H7 (cell line): Measurements from ENCODE around the gene PNMA8A. TPM values are rescaled to one million over a fixed set of nuclear protein-coding genes. Genes with fewer than 3 reads are reported as not detected.
A peak's percentile ranks its signal among the peaks of the same experiment; 100 is the strongest.

Experiments
- DNase-seq: peaks from one replicate; pipeline ENCODE4 v3.0.0; 2012
- H3K27me3 ChIP-seq: 2 replicates; pipeline ENCODE4 v1.6.0; 2011; ENCODE audit warnings: mild to moderate bottlenecking, low read length; ENCODE audit not compliant: control insufficient read depth, insufficient read depth
- H3K36me3 ChIP-seq: replicated peaks from 2 replicates; pipeline ENCODE4 v1.5.1; 2011; ENCODE audit warnings: low read length; ENCODE audit not compliant: control insufficient read depth, insufficient read depth
- H3K4me3 ChIP-seq: 2 replicates; pipeline ENCODE4 v1.5.1; 2011; ENCODE audit warnings: low read depth, mild to moderate bottlenecking, control low read depth, low read length, moderate library complexity; ENCODE audit not compliant: insufficient read depth
- total RNA-seq: library from RNA; depleted of rRNA; stranded (reverse); fragments of >200 nt; shearing (Covaris generic); gene quantifications from 2 replicates; pipeline ENCODE4 v1.2.3, GENCODE V29; 2014

PNMA8A gene
- total RNA-seq, 1 experiment from 2014 or later: 17.4 TPM

DNA sequence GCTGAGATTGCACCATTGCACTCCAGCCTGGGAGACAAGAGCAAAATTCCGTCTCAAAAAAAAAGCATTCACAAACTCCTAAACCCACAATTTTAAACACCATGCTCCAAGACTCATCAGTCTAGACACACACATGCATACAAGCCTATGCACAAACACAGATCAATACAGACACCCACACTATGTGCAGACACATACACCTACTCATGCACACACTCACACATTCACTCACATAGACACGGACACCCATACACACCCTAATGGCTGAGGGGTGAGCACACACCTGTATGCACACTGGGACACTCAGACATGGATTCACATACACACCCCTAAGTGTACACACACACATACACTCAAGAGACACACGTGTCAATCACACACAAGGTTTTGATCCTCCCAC, 15.0 kb upstream of the PNMA8A start:
- H3K4me3 ChIP-seq: no peak overlapping the region
- H3K27me3 ChIP-seq: peaks cover 35% of the 10 kb centered on the region
- no peaks in the 10 kb centered on the region for H3K36me3 ChIP-seq
- DNase-seq: no peak

DNA sequence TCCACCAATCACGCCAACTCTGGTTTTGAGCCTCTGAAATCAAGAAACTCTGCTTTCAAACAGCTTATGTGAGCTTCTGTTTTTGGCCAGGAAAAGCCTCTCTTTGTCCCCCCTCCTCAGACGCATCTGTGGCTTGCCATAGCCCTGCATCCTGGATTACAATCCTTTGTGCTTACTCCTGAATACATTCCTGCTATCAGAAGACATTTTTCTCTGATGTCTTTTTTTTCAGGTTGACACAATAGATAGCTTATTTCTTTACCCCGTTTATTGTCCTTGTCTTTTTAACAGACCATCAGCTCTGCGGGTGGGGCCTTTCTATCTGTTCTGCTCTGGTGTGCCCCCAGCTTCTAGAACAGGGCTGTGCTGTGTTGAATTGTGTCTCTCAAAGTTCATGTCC, 13.3 kb upstream of the PNMA8A start:
- H3K36me3 ChIP-seq: no peaks in the 10 kb centered on the region
- DNase-seq: no peak
- H3K4me3 ChIP-seq: no peak overlapping the region
- peaks cover 23% of the 10 kb centered on the region for H3K27me3 ChIP-seq

DNA sequence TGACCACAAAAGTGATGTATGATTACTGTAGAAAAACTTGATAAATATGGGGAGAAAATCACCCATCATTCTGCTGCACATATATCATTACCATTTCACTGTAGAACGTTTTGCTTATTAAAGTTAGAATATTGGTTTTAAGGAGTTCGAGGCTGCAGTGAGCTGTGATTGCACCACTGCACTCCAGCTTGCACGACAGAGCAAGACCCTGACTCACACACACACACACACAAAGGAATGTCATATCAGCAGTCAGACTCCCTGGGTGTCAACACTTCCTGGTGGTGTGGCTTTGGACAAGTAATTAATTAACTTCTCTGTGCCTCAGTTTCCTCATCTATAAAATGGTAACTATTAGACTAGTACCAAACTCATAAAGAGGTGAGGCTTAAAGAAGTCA, 11.3 kb upstream of the PNMA8A start:
- DNase-seq: no peak
- peaks cover 6% of the 10 kb centered on the region for H3K27me3 ChIP-seq

DNA sequence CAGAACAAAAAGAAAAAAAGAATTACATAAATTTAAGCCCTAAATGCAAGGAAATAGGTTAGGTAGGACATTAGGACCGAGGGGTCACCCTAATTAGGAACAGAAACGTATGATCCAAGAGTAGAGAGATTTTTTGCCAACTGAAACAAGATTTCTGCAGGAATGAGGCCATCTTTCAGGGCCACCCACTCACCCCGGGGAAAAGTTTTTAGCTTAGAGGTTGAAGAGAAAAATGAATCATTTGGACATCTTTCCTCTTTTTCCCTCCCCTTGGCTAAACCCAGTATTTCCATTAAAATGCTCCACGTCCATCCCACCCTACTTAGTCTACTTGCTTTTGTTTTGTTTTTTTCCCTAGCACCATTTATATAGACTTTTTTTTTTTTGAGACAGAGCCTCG, 10.6 kb upstream of the PNMA8A start:
- Histone ChIP-seq H3K4me3 (no peak overlapping the region), H3K36me3 (no peaks in the 10 kb centered on the region), H3K27me3 (no peaks in the 10 kb centered on the region)
- DNase-seq: no peak

More for the DNA sequence above, 11.3 kb upstream of the PNMA8A start:
- H3K36me3 ChIP-seq: no peaks in the 10 kb centered on the region
- no peak overlapping the region for H3K4me3 ChIP-seq

DNA sequence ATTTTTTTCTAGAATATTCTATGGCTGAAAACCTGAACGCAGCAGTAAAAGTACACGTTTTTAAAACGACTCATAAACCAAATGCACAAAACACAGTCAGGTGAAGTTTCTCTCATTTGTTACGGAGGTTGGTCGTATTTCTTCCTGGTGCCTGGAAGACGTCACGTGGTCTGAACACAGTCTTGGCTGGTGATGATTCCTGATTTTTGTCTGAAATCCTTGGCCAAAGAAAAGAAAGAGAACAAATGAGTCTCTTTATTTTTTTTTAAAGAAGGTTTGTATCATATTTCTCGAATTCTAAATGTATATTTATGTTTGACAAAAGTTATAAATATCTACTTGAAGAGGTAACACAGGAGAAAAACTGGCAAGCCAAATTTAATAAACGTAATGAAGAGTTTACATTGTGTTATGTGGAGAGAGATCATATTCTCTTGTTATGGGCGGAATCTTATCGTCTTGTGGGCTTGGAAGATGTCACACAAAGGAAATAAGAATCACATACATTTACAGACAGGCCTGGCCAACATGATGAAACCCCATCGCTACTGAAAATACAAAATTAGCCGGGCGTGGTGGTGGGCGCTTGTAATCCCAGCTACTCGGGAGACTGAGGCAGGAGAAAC, 10.0 kb upstream of the PNMA8A start:
- Histone ChIP-seq H3K4me3 (no peak overlapping the region), H3K27me3 (no peaks in the 10 kb centered on the region), H3K36me3 (no peaks in the 10 kb centered on the region)
- DNase-seq: no peak

DNA sequence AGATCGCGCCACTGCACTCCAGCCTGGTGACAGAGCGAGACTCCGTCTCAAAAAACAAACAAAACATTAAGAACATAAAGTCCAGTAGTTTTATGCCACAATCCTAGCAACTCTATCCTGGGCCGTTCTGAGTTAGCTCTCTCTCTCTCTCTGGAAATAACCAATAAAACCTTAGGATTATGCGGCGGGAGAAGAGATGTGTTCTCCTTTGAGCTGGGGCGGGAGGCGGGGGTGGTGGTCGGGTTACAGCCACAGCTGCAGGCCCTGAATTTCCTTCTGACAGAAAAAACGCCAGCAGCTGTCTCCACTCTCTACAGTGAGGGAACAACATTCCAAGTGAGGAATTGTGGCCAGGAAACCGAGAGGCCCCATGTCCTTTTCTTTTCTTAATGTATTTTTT, 9.1 kb upstream of the PNMA8A start:
- no peaks in the 10 kb centered on the region for H3K27me3 ChIP-seq
- H3K4me3 ChIP-seq: no peak overlapping the region
- DNase-seq: no peak
- H3K36me3 ChIP-seq: no peaks in the 10 kb centered on the region

DNA sequence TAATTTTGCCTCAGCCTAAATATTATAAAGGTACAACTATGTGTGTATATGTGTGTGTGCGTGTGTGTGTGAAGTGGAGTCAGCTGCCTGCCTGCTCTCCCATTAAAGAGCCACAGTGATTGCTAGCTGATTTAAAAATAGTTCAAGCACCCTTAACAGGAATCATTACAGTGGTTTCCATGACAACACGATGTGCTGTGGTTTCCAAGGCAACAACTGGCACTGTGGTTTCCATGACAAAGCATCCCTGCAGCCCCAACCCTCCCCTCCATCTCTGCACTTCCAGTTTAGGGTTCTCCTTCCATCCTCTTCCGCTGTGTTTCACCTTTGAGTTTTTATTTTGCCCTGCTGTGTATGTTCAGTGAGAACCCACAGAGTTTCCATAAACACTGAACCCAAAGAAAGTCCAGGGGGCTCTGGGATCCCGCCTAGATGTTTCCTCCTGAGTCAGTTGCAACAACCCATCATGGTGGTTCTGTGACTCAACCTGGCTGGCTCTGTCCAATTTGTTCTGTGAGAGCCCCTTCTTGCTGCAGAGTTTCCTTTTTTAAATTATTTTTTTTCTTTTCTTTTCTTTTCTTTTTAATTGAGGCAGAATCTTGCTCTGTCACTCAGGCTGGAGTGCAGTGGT, 7.1 kb upstream of the PNMA8A start:
- no peaks in the 10 kb centered on the region for H3K27me3 ChIP-seq
- peak; percentile 90 for DNase-seq
- H3K4me3 ChIP-seq: no peak overlapping the region
- no peaks in the 10 kb centered on the region for H3K36me3 ChIP-seq

DNA sequence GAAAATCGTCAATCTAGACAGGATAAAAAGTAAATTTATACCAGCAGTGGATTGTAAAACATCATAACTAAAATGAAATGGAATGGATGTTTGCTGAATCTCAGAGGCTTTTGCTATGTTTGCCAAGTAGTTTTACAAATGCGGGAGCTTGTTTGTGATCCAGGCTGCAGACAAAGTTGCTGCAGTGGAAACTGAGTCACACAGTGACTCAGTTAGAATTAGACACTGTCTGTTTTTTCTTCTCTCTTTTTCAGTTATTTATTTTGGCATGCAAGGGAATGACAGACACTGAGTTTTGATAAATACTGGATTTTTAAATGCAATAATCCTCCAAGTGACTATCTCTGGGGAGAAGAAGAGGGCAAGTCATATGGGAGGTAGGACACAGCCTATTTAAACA, 4.6 kb upstream of the PNMA8A start:
- Histone ChIP-seq H3K27me3 (peaks cover 6% of the 10 kb centered on the region; the same call in 1 of the 2 replicates), H3K4me3 (no peak overlapping the region), H3K36me3 (no peaks in the 10 kb centered on the region)
- no peak for DNase-seq

DNA sequence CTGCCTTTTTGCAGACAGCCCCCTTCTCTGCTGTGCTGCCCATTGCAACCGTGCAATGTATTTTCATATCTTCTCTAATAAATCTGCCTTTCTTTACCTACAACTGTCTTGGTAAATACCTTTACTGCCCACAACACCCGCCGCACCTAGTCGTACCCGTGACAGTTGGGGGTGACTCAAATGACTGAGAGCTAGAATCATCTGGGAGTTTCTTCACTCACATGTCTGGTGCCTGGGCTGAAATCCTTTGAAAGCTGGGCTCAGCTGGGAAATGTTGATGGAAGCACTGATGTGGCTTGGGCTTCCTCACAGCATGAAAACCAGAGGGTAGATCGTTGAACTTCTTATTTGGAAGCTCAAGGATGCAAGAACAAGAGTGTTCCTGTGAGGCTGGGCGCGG, 2.8 kb upstream of the PNMA8A start:
- Histone ChIP-seq H3K27me3 (peaks cover 6% of the 10 kb centered on the region; the same call in 1 of the 2 replicates), H3K4me3 (no peak overlapping the region), H3K36me3 (peaks cover 1% of the 10 kb centered on the region)
- DNase-seq: no peak

DNA sequence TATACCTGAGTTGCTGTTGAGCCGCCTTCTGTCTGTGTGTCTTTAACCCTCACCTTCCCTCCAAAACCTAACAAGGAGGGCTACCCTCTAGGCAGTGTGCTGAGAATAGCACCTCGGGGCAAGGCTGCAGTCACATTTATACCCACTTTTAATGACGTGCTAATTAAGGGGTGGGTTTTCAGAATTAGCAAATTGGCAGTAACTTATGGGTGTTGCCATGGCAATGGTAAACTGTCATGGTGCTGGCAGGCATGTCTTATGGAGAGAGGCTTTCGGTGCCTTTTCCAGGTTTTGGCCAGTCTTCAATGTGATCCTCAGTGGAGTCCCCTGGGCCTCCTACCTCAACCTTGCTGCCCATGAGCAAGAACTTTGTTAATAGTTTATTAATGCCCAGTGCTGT, 1.2 kb upstream of the PNMA8A start:
- no peak for DNase-seq
- Histone ChIP-seq H3K27me3 (peaks cover 6% of the 10 kb centered on the region; the same call in 1 of the 2 replicates), H3K4me3 (no peak overlapping the region), H3K36me3 (peaks cover 4% of the 10 kb centered on the region)

DNA sequence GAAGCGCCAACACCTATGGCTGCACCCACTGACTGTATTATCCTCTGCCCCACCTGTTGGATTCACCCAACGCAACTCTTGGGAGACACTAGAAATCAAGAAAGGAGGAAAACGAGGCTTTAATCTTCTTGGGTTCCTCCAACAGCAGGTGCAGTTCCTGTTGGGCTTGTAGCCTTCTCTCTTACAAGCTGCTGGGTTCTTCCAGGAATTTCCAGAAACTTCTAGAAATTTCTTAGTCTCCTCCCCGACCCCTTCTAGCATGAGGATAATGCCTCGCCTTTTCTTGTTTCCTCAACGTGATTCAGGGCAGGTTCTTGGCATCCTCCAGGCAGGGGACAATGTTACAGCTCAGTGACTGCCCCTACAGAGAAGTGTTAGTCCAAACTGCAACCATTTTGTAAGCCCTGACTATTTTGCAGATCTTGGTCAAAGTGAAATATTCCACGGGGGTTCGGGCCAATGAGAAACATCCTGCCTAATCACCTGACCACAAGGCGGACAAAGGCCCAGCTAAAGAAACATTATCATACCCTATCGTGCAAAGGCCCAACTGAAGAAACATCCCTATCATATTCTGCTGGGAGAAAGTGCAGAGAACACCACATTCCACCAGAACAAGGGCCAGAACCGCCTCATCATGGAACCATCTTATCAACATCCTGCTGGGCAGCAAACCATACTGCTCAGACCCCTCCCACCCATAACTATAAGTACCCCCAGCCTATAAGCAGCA, 614 bp upstream of the PNMA8A start:
- Histone ChIP-seq H3K36me3 (peaks cover 4% of the 10 kb centered on the region), H3K4me3 (peak overlapping the region; percentile 74), H3K27me3 (peaks cover 6% of the 10 kb centered on the region; the same call in 1 of the 2 replicates)
- no peak for DNase-seq

DNA sequence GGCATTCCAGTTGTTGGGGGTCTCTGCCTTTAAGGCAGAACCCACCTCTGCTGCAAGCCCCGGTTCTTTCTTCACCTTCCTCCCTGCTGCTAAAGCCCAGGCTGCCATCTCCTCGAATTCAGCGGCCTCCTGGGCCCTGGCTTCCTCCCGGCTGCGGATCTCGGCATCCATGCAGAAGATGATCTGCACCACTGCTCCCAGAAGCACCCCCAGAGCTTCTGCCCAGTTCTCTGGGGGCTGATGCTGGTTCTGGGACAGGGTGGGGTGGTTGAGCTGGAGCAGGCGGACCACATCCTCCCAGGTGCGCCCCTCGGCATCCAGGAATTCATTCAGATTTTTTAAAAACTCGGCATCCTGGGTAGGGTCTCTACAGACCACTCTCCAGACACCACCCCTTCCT, 987 bp downstream of the PNMA8A start:
- Histone ChIP-seq H3K27me3 (peaks cover 6% of the 10 kb centered on the region; the same call in 1 of the 2 replicates), H3K4me3 (no peak overlapping the region), H3K36me3 (peaks cover 4% of the 10 kb centered on the region)
- DNase-seq: no peak

DNA sequence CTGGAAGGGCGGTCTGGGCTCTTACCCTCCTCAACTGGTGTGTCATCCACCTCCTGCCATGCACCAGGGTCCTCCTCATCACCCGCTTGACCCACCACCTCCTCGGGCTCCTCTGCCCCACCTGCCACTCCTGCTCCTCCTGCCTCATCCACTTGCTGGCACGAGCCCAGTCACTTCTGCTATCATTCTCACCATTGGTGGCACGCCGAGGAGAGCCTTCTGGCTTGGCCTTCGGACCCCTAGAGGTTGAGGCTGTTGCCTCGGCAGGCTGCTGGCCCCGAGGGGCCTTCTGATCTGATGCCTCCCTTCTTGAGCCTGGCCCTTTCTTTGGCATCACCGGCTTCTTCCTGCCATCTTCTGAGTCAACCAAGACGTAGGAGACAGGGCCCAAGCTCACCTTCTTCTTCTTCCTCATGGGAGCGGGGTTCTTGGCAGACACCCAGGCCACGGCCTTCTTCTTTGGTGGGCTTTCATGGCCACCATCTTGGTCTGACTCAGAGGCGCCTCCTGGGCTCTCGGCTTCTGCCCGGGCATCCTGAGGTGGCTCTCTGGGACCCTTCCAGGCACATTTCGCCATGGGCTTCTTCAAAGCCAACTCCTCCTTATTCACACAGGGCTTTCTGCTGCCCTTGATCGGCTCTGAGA, 1.7 kb downstream of the PNMA8A start:
- no peak overlapping the region for H3K4me3 ChIP-seq
- H3K27me3 ChIP-seq: peaks cover 6% of the 10 kb centered on the region; the same call in 1 of the 2 replicates
- DNase-seq: no peak
- H3K36me3 ChIP-seq: peaks cover 4% of the 10 kb centered on the region

DNA sequence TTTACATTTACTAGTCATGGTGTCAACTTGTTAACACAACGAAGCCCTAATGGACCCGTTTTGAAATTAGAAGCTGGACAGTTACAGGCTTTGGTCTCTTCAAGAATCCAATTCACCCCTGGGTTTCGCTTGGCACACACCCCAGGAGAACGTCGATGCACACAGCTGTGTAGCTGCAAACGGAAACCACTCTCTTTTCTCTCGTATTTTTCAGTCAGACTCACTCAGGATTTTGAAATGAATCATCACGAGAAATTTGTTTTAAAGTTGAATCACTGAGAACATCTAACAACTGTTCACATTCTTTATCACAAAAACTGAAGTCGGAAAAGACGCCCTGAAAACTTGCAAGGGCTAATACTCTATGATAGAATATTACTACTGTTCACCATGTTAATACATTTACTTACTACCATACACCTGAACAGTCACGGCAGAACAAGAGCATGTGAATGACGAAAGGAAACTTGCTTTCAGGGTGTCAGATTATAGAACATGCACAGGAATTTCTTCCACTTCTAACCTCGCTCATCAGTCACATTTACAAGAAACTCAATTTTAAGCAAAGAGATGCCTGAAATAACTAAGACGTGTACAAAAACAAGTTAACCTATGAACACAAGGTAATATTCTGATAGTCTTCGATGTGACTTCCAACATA, 4.7 kb downstream of the PNMA8A start:
- H3K4me3 ChIP-seq: no peak overlapping the region
- peaks cover 4% of the 10 kb centered on the region for H3K36me3 ChIP-seq
- no peak for DNase-seq
- H3K27me3 ChIP-seq: peaks cover 2% of the 10 kb centered on the region; the same call in 1 of the 2 replicates
